ENCODE measurements around the gene TBC1D22A. TPM values are rescaled to one million over a fixed set of nuclear protein-coding genes. Genes with fewer than 3 reads are reported as not detected.
A peak's percentile ranks its signal among the peaks of the same experiment; 100 is the strongest.
"Not testable (repeated sequence)": the region's sequence is repeated elsewhere in the genome, so short reads cannot be mapped to it uniquely, and the experiment has no call there.

TBC1D22A gene
- total RNA-seq, 4 donors from 2014 or later, result 42.6 to 70.4 (median 55.1) TPM

DNA sequence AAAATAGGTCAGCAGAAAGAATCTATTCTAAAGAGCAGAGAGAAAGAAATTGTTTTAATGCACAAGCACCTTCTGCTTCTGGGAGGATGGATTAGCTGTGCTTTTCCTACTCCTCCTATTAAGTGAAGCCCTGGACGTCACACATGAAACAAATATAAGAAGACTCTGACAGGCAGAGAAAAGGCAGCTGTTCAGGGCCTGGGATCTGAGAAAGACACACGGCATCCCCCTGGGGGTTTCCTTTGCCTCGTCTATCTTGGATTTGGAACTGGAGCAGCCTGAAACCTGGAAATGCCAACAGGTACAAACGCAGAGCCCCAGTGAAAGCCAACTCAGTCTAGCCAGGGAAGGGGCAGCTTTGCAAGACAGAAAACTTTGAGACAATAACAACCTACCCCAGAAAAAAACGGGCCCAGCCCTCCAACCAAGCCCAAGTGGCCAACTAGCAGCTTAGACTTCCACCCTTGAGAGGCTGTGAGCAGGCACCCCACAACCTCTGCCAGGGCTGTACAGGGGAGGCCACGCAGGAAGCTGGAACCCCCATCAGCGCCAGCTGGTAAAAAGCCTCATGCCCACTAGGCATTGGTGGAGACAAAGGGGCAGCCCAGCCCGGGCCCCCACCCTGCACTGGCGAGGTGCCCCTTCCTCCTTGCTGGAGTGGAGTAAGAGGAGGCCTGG is 31.7 kb upstream of the TBC1D22A start:
- Histone ChIP-seq H3K27me3 (no peaks in the 10 kb centered on the region), H3K4me1 (peaks cover 10 to 91% (median 19%) of the 10 kb centered on the region in 4 donors), H3K27ac (peak overlapping the region in 3 of 4 donors; percentile 35 to 87 (median 71)), H3K4me3 (peak overlapping the region in 2 of 4 donors; percentile 5 to 11), H3K9me3 (no peaks in the 10 kb centered on the region), H3K36me3 (peaks cover 0 to 20% (median 0%) of the 10 kb centered on the region in 3 donors)
- DNase-seq, result no peak
- TF ChIP-seq POLR2A (IDR thresholded peaks at IDR 0.05) (no peak), CTCF (IDR thresholded peaks at IDR 0.05) (no peak)

DNA sequence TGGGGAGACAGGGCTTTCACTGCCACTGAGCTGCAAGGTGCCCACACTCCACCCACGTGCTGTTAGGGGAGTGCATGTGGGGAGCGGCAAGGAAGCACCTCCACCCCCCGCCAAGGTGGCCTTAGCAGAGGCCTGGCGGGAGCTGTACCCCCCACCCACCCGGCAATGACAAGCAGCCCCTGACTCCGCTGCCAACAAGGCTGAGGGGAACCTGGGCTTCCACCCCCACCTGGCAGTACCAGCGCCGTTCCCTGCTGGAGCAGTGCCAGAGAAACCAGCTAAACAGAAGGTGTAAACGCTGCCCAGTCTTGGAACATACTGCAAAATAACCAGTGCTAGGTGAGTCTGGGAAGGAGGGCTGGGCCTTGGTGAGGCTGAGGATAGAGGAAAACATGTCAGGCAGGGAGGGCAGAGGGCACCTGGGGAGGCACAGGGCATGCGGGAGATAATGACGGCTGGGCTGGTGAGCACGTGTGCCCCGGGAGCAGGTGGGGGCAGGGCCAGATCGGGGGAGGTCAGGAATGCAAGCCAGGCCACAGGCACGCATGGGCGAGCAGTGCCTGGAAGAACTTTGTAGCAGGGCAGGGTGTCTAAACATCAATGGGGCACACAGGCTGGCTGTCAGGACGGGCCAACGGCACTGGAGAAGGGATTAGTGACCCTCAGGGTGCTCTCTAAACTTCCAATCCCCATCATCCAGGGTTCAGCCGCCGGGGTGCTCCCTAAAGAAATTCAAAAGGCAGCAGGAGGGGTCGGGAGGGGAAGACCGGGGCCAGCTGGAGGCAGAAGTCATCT is 31.0 kb upstream of the TBC1D22A start:
- H3K27ac ChIP-seq, result peak overlapping the region in 3 of 4 donors; percentile 54 to 87 (median 71)

GRCh38 chr22:46732041-46732379 is 30.4 kb upstream of the TBC1D22A start:
- TF ChIP-seq CTCF (IDR thresholded peaks at IDR 0.05), result no peak
- no peak for TF ChIP-seq POLR2A (IDR thresholded peaks at IDR 0.05)
- Histone ChIP-seq H3K9me3 (no peaks in the 10 kb centered on the region), H3K36me3 (peaks cover 0 to 11% (median 0%) of the 10 kb centered on the region in 3 donors), H3K27ac (peak overlapping the region in 3 of 4 donors; percentile 54 to 87 (median 71)), H3K4me3 (no peak overlapping the region), H3K4me1 (peaks cover 13 to 91% (median 30%) of the 10 kb centered on the region in 4 donors), H3K27me3 (no peaks in the 10 kb centered on the region)
- DNase-seq, result no peak

More for the DNA sequence above, 31.0 kb upstream of the TBC1D22A start:
- Histone ChIP-seq H3K27me3 (no peaks in the 10 kb centered on the region), H3K9me3 (no peaks in the 10 kb centered on the region), H3K36me3 (peaks cover 0 to 12% (median 0%) of the 10 kb centered on the region in 3 donors), H3K4me3 (peak overlapping the region in 2 of 4 donors; percentile 5 to 11), H3K4me1 (peaks cover 15 to 95% (median 24%) of the 10 kb centered on the region in 4 donors)
- peak in 2 of 3 donors; percentile 89 to 93 for DNase-seq
- TF ChIP-seq CTCF (IDR thresholded peaks at IDR 0.05) (no peak), POLR2A (IDR thresholded peaks at IDR 0.05) (peak in 1 of 2 donors; percentile 66)

DNA sequence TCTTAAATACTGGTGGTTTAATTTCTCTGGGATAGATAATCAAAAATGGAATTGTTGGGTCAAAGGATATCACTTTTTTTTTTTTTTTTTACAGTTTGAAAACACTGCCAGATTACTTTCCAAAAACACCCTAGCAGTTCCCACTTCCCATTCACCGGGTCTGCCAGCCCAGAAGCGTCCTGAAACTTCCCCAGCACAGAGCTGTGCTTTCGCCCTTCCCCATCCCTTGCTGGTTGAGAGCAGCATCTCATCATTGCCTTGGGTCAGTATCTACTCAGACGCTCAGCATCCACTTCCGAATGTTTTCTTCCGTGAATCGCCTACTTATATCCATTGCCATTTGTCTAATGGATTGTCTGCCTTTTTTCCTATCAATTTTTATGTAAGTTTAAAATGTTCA is 29.9 kb upstream of the TBC1D22A start:
- H3K27me3 ChIP-seq, result no peaks in the 10 kb centered on the region
- H3K9me3 ChIP-seq, result no peaks in the 10 kb centered on the region
- H3K4me1 ChIP-seq, result peaks cover 12 to 86% (median 30%) of the 10 kb centered on the region in 4 donors
- H3K36me3 ChIP-seq, result peaks cover 0 to 11% (median 0%) of the 10 kb centered on the region in 3 donors
- DNase-seq, result no peak
- H3K27ac ChIP-seq, result peak overlapping the region in 3 of 4 donors; percentile 54 to 87 (median 71)
- TF ChIP-seq CTCF (IDR thresholded peaks at IDR 0.05) (no peak), POLR2A (IDR thresholded peaks at IDR 0.05) (no peak)
- no peak overlapping the region for H3K4me3 ChIP-seq

DNA sequence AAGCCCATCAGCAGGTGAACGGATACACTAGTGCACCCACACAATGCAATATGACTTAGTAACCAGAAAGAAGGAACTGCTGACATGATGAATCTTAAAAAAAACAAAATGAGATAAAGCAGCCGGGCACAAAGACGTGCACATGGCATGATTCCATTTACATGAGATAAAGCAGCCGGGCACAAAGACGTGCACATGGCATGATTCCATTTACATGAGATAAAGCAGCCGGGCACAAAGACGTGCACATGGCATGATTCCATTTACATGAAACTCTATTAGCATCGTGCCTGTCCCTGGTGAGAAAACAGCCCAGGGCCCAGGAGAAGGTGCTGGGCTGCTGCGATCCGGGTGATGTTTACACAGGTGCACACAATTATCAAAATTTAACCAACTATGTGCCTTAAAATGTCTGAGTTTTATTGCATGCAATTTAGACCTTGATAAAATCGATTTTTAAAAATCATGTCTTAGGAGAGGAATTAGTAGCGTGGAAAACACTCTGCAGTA is 28.2 kb upstream of the TBC1D22A start:
- H3K27me3 ChIP-seq, DNase-seq, H3K36me3 ChIP-seq, H3K9me3 ChIP-seq: not testable (repeated sequence)
- H3K27ac ChIP-seq, result peak overlapping the region in 3 of 4 donors; percentile 92 to 99 (median 96)
- H3K4me1 ChIP-seq, result peaks cover 7 to 78% (median 36%) of the 10 kb centered on the region in 4 donors
- H3K4me3 ChIP-seq, result peak overlapping the region in 1 of 4 donors; percentile 19

All from Peyer's patch (tissue), 4 donors.